HG03439 (cell line): ENCODE measurements around the gene MTUS2.

ENCODE experiments used
- ATAC-seq: cut with Tn5 transposase; IDR thresholded peaks from one replicate; pipeline ENCODE4 v1.9.1; 2021; ENCODE audit warnings: mild to moderate bottlenecking, moderate library complexity; ENCODE audit not compliant: unreplicated experiment

The MTUS2 gene

DNA sequence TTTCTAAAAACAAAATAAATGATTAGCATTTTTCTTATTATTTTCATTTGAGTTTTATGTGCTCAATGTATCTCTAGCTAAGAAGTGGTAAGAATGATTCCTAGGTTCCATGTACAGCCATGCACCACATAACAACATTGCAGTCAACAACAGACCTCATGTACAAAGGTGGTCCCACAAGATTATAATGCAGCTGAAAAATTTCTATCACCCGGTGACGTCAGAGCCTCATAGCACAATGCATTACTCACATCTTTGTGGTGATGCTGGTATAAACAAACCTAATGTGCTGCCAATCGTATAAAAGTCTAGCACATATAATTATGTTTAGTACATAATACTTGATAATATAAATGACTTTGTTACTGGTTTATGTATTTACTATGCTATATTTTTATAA is 654.9 kb downstream of the MTUS2 start:
- ATAC-seq, result no peak

DNA sequence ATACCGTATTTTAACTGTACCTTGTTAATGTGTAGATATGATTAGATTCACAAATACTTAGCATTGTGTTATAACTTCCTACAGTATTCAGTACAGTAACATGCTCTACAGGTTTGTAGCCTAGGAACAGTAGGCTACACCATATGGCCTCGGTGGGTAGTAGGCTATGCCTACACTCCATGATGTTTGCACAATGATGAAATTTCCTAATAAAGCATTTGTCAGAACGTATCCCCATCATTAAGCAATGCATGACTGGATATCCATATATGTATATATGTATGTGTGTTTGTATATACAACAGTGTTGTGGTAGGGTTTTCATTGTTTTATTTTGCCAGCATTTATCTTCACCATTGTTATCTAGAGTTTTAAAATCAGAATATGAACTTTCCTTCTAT is 655.9 kb downstream of the MTUS2 start:
- ATAC-seq, result no peak

DNA sequence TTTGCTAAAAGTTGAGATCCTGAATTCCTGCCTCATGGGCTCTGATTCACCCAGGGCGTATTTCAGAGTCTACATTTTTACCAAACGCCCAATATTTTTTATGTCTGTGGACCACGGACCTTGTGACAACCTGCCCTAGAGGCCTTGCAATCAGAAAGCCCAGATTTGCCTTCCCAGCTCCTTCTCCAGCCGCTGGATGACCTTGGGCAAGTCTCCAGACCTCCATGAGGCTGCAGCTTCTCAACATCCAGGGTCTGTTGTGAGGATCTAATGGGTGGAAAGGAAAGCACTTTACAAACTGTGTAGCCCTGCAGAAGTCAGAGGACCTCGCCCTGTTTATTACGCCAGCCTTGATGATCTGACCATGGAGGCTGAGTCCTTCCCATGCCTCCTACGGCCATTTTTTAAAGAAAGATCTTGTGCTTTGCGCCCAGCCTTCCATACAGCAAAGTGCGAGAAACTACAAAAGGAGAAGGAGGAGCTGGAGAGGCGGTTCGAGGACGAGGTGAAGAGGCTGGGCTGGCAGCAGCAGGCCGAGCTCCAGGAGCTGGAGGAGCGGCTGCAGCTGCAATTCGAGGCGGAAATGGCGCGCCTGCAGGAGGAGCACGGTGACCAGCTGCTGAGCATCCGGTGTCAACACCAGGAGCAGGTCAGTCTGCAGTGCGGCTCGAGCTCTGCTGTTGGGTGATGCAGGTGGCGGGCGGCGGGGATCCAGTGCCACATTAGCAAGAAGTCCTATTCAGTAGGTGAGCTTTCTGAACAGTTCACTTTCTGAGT is 659.8 kb downstream of the MTUS2 start:
- ATAC-seq, result no peak

DNA sequence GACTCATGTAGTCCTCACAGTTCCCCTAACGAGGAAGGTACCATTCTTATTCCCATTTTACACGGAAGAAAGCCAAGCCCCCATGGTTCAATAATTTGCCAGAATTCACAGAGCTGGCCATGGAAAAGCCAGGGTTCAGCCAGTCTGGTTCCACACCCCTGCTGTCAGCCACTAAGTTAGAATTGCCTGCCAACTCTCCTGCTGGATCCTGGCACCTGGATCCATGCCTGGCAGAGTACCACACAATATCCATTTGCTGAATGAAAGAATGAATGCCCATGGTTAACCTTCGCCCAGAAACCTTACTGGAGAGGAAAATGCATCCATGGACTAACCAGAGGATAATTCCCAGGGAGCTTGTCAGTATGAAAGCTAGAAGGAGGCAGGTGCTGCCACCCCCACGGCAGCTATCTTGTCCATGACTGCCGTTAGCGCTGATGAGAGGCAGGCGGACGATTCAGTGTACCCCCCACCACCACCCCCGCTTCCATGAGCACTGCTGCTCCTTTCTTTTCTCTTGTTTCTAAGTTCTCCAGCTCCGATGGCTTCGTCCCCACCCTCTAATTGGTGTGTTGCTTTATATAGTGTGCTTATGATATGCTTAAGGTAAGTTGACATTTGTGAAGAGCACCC is 660.9 kb downstream of the MTUS2 start:
- no peak for ATAC-seq

DNA sequence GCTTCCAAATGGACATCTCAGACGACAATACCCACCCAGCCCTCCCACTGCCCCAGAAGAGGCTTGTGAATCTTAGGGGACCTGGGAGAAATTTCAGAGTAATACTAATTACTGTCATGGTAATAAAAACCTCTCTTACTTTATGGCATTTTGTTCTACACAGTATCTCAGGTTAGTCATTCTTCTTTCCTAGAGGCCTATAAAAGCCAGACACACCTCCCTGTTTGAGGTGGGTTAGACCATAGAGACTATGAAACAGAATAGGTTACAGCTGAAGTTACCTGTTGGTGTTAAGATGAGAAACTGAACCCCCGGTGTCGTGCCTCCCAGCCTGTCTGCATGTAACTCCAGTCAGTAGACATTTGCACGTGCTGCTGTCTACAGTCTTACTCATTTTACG is 661.5 kb downstream of the MTUS2 start:
- ATAC-seq, result no peak

DNA sequence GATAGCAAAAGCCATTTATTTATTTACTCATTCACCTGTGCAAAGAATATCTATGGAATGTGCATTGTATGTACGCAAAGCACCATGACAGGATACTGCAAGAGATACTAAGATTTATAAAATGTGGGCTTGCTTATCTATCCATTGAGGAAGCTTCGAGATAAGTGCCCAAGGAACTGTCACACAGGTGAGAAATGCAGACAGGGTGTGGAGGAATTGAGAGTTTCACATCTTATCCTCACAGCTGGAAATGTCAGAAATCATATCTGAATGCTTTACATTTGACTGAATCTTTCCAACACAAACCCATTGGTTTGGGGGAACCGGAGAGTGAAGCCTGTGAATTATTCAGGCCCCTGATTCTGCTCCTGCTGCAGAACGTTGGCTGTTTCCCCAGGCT is 662.4 kb downstream of the MTUS2 start:
- no peak for ATAC-seq

DNA sequence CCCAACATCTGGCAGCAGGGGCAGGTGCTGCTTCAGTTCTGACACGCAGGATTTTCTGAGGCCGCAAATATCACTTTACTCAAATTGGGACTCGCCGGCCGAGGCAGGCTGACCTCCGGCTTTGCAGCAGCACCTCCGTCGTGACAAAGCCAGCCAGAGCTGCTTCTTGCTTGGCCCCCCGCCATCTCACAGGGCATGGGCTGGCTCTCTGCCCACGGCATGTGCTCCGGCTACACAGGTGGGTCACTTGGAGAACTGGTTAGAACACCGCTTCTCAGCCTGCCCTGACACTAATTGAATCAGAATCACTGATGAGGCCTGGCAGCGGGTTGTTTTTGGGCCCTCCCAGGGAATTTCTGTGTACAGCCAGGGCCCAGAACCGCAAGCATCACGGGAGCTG is 663.1 kb downstream of the MTUS2 start:
- no peak for ATAC-seq

DNA sequence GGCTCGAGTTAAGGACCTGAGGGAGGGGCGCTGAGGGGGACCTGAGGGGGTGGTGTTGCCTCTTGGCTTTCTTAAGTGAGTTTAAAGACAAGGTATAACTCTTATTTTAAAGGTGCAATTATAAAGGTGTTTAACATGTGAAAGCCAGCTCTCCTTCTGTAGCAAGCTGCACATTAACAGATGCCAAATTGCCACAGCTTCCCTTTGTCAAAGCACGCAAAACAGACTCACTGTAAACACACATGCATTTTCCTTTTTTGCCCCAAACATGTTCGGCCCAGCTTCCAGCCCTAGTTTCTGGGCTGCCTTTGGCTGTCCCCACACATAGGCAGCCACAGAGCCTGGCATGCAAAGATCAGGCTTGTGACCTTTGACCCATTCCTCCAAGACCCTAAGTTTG is 663.5 kb downstream of the MTUS2 start:
- no peak for ATAC-seq

DNA sequence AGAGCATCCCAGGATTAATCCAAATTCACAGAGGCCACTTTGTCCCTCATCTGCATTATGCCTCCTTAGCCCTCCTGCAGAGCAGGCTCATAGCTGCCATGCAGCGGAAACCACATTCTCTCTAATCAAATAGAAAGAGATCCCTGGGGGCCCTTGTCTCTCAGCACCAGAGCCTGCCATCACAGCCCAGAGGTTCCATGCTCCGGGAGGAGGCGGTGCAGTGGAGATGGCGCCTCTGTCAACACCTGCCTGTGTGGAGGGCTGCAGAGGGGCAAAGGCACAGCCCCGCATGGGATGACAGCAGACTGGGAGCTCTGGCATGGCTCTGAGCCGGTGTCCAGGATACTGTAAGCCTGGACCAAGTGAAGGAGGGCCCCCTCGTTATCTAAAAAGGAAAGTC is 664.1 kb downstream of the MTUS2 start:
- no peak for ATAC-seq

DNA sequence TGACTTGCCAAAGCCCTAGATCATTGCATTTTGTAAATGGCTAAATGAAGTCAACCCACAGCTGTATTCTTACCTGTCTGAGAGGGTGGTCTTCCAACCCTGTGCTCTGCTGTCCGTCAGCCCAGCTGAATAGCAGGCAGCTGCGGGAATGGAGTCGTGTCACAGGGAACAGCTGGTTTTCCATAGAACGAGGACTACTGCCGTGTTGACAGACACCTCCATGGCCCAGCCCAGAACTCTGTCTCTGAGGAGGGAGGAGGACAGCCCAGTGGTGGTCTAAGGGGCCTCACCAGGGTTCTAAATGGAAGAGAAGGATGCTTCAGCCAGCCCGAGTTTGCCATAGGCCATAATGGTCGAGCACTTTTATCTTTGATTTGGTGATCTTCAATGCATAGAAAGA is 664.7 kb downstream of the MTUS2 start:
- no peak for ATAC-seq

DNA sequence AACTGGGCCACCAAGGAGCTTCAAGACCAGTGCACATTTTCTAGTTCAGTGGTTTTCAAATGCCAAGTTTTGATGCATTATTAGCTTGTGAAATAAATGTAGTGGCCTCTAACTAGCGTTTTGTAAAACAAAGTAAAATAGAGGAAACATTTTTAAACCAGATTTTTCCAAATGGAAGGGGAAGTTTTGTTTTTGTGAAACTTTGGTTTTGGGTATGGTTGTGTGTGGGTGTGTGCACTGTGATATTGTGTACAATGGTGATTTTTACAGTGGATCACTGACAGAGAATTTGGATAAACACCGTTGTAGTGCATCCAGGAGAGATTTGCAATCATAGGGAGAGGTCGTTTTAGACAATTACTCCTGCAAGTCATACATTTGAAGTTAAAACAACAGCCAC is 666.4 kb downstream of the MTUS2 start:
- no peak for ATAC-seq

DNA sequence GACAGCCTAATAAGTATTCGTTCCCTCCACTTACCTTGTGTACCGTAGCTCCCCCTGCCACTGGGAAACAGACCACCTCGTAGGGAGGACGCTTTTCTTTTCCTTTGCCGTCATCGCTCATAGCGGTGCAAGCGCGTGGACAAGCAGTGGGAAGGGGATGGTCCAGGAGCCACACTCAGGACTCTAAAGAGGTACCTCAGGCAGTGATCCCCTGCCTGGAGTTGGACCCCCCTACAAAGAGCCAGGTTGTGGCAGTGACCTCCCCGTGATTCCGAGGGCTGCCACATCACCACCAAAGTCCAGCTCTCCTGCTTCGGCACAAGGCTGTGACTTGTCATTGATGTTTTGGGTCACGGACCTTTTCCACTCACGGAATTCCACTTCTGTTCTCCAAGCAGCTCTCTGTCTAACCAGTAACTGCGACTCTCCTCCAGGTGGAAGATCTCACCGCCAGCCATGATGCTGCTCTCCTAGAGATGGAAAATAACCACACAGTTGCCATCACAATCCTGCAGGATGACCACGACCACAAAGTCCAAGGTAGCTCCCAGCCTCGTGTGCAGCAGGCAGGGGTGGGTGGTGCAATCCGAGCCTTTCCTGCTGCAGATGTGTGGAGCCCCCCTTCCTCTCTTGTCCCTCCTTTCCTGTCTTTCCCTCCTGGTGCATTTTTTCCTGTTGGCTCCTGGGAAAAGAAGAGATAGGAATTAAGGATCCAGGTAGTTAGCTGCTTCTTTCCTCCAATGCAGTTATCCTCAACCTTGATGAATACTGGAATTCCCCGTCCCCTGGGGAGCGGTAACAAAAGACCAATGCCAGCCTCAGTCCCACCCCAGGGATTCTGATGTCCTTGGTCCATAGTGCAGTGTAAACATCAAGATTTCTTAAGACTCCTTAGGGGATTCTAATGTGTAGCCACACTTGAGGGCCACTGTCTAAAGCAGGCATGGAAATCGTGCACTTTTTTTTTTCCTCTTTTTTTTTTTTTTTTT is 667.6 kb downstream of the MTUS2 start:
- no peak for ATAC-seq

DNA sequence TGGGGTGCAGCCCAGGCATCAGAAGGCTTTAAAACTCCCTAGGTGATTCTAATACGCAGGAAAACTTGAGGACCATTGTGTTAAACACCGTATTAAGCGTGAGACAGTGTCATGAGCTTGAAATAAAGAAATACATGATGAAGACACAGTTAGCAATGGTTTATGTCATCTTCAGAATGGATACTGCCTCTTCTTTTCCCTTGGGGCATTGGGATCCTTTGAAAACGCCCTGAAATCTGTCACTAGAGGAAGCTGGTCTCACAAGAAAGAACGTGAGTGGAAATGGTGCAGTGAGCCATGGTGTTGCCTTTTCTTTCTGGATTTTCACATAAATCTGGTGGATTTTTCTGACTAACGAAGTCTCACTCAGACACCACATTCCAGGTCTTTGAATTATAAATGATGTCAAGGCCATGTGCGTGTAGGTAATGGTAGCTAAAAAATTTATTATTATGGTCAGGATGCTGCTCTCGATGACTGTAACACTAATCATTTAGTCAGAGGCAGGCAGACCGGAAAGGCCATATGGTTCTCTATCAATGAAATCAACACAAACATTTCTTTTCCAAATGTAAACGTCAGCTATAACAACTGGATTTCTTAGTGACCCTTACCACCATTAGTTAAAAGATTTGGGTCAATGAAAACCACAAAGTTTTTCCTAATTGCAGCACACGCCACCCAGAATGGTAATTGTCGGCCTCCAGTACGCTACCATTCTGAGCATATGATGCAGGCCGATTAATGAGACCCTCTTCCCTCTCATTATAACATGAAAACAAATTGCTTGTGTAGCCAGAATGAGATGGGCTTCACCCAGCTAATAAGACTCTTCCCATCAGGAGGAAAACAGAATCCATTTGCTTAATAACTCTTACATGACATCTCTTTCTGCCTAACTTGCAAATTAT is 669.8 kb downstream of the MTUS2 start:
- no peak for ATAC-seq

DNA sequence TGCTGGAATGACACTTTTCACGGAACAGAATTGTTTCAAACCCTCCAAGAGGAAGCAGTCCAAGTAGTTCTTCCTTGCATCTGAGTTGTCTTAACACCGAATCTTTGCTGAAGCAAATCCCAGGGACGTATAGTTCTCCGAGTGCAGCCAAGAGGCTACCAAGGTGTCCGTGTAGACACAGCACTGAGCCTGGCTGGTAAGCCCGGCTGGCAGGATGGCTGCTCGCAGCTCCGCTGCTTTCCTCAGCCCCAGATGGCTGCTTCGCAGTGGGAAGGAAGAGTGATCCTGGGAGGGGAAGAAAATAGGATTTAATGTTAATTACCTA is 670.4 kb downstream of the MTUS2 start:
- ATAC-seq, result no peak

DNA sequence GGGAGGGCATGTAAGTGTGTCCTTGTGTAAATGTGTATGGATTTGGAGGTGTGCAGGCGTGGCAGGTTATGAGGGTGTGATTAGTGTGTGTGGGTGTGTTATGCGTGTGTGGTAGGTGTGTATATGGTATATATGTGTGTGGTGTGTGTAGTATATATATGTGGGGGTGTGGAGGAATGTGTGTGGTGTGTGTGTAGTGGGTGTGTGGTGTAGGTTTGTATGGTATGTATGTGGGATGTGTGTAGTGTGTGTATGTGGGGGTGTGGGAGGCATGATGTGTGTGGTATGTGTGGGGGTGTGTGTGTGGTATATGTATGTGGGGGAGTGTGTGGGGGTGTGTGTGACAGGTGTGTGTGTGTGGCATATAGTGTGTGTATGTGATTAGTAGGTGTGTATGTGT is 671.1 kb downstream of the MTUS2 start:
- no peak for ATAC-seq

DNA sequence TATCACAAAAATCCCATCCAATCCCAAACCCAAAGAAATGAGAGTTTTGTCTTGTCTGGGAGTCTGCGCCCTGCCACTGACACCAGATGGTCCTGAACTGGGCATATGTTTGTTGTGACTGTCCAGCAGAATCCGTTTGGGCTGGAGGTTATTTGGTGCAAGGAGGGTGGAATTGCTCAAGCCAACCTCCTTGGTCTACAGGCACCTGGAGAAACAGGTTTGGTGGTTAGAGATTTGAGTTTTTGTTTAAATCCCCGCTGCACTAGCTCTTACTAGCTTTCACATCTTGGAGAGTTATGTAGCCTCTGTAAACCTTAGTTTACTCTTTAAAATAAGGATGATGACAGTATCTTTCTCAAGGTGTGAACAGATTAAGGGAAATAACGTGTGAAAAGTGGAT is 673.7 kb downstream of the MTUS2 start:
- ATAC-seq, result no peak

DNA sequence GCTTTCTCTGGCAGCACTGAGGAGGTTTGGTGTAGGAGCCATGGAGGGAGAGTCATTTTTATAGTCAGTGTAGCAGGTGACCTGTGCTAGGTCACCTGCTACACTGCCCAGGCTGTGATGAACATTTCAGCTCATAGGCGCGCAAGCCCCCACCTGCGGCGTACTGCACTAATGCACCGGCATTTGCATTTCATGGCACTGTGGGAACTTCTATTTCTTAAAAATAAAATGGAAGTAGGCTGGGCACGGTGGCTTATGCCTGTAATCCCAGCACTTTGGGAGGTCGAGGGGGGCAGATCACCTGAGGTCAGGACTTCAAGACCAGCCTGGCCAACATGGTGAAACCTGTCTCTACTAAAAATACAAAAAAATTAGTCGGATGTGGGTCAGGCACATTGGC is 674.4 kb downstream of the MTUS2 start:
- ATAC-seq, result no peak

DNA sequence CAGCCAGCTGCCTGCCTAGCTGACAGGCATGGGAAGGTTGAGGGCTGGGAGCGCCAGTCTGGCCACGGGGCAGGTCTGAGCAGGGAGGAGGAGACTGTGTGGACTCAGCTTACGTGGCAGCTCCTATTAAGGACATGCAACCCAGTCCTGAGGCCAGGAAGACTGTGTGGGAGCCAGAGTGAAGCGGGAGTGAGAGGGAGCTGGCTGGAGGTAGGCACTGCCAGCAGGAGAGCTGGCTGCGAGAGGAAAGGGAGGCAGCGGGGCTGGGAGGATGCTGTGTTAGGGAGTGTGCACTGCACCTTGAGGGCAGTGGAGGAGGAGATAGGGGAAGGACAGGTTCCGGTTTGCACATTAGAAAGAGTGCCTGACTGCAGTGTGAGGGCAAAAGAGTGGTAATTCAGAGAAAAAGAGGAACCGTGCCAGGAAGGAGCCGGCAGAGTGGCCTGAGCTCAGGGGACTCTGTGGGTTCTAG is 676.1 kb downstream of the MTUS2 start:
- no peak for ATAC-seq

DNA sequence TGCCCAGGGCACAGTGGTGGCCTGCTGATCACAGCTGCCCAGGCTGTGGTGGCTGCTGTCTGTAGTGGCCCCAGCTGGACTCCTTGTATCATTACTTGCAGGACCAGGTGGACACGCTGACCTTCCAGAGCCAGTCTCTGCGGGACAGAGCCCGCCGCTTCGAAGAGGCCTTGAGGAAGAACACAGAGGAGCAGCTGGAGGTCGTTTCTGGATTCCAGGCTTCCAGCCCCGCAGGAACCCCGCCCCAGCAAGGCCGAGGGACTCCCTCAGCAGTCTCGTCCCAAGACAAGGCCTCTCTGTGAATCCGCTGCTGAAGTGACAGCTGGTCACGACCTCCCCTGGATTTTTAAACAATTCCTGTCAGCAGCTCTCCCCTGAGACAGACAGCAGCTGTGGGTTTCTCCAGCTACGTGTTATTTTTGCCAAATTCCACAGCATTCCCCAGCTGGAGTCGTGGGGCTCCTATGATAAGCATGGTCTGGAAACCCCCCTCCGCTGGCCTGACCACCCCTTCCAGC is 677.1 kb downstream of the MTUS2 start:
- no peak for ATAC-seq

DNA sequence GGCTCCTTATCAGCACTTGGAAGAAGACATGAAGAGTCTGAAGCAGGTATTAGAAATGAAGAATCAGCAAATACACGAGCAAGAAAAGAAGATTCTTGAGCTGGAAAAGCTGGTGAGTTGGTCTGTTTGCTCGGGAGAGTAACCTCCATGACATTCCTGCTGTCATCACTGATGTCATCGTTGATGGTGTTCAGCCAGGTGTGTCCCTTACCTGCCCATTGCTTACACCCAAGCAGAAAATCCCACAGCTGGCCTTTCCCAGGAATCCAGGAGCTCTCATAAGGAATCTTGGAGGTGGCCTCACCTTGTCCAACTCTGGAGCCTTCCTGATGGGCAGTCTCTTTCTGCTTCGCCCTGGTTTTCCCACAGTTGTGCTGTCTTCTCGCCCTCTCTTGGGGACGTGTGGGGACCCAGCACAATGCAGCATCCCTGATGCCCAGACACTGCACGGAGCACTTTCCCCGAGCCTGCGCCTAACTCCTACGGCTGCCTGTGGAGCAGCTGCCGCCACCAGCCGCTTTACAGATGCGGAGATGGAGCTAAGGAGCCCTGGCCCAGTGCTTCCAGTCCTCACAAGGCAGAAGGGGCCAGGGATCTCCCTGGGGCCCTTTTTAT is 678.4 kb downstream of the MTUS2 start:
- ATAC-seq, result no peak
